ENCODE results near the gene ZNF407.

- TF ChIP-seq JUND (IDR thresholded peaks at IDR 0.05) (no peak), EZH2 (IDR thresholded peaks at IDR 0.05) (no peak), TCF7L2 (IDR thresholded peaks at IDR 0.05; ENCODE audit: borderline replicate concordance, extremely low read depth, insufficient read depth, insufficient read length) (no peak), EGR1 (IDR thresholded peaks at IDR 0.05; ENCODE audit: low read depth) (no peak)
- TF ChIP-seq, protein P1, sequence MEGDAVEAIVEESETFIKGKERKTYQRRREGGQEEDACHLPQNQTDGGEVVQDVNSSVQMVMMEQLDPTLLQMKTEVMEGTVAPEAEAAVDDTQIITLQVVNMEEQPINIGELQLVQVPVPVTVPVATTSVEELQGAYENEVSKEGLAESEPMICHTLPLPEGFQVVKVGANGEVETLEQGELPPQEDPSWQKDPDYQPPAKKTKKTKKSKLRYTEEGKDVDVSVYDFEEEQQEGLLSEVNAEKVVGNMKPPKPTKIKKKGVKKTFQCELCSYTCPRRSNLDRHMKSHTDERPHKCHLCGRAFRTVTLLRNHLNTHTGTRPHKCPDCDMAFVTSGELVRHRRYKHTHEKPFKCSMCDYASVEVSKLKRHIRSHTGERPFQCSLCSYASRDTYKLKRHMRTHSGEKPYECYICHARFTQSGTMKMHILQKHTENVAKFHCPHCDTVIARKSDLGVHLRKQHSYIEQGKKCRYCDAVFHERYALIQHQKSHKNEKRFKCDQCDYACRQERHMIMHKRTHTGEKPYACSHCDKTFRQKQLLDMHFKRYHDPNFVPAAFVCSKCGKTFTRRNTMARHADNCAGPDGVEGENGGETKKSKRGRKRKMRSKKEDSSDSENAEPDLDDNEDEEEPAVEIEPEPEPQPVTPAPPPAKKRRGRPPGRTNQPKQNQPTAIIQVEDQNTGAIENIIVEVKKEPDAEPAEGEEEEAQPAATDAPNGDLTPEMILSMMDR (IDR thresholded peaks at IDR 0.05 in 2 of 3, conservative IDR thresholded peaks at IDR 0.05 in 1 of 3; ENCODE audit: borderline replicate concordance in 1 of 3, insufficient read depth in 1 of 3, low read depth in 2 of 3, low read length in 2 of 3): no peak
These were observed 361.5 kb downstream of the ZNF407 start for GRCh38 chr18:74959216-74959615.
